Tibial artery (tissue), 4 donors: ENCODE measurements around the gene SPTY2D1.

Experiments used
- DNase-seq, 2 donors: peaks; one replicate each; pipeline ENCODE4 v3.0.0-alpha.2; 2019
- H3K27ac ChIP-seq, 2 donors: fragments of 200-600 bp; sonication (generic) in 1 of 2; 1 replicate in 1 of 2; 2 replicates in 1 of 2; pipeline ENCODE4 v1.5.1; 2018 to 2019; ENCODE audit warnings: mild to moderate bottlenecking in 1 of 2
- H3K27me3 ChIP-seq, 2 donors: fragments of 200-600 bp; sonication (generic) in 1 of 2; one replicate each; pipeline versions ENCODE4 v1.5.1 to v1.6.0; 2016 to 2019
- H3K36me3 ChIP-seq, 3 donors: fragments of 200-600 bp; sonication (generic) in 2 of 3; one replicate each; pipeline ENCODE4 v1.5.1; 2016 to 2019; ENCODE audit warnings: mild to moderate bottlenecking in 2 of 3
- H3K4me1 ChIP-seq, 4 donors: fragments of 200-600 bp; sonication (generic) in 2 of 4; 1 replicate in 3 of 4; 2 replicates in 1 of 4; pipeline ENCODE4 v1.5.1; 2016 to 2019
- H3K4me3 ChIP-seq, 2 donors: fragments of 200-600 bp; sonication (generic) in 1 of 2; 1 replicate in 1 of 2; 2 replicates in 1 of 2; pipeline ENCODE4 v1.5.1; 2018 to 2019; ENCODE audit warnings: mild to moderate bottlenecking in 2 of 2
- H3K9me3 ChIP-seq, 3 donors: fragments of 200-600 bp; sonication (generic) in 1 of 3; one replicate each; pipeline ENCODE4 v1.5.1; 2016 to 2019
- intact Hi-C: fragments of 100-400 bp; cut with DNase I; formaldehyde crosslinking; loops from one replicate; pipeline ENCODE4 v1.15.0; 2023; ENCODE audit warnings: low total_unique reads
- TF ChIP-seq, protein P1 (sequence below), 2 experiments: fragments of 200-600 bp in 1 of 2; fragments of 450-650 bp in 1 of 2; IDR thresholded peaks; one replicate each; pipeline ENCODE4 v1.5.1; 2017 to 2019; ENCODE audit warnings: antibody characterized with exemption in 2 of 2, mild to moderate bottlenecking in 1 of 2, moderate library complexity in 1 of 2

Gene SPTY2D1

GRCh38 chr11:18614667-18615066 lies 19.5 kb downstream of the SPTY2D1 start:
- Histone ChIP-seq H3K27me3 (no peaks in the 10 kb centered on the region), H3K36me3 (peaks cover 27 to 61% (median 51%) of the 10 kb centered on the region in 3 donors), H3K9me3 (no peaks in the 10 kb centered on the region), H3K27ac (no peak overlapping the region), H3K4me3 (no peak overlapping the region), H3K4me1 (peaks cover 0 to 24% (median 18%) of the 10 kb centered on the region in 4 donors)
- no peak for DNase-seq
- intact Hi-C loops: no loop called here
- TF ChIP-seq, protein P1, sequence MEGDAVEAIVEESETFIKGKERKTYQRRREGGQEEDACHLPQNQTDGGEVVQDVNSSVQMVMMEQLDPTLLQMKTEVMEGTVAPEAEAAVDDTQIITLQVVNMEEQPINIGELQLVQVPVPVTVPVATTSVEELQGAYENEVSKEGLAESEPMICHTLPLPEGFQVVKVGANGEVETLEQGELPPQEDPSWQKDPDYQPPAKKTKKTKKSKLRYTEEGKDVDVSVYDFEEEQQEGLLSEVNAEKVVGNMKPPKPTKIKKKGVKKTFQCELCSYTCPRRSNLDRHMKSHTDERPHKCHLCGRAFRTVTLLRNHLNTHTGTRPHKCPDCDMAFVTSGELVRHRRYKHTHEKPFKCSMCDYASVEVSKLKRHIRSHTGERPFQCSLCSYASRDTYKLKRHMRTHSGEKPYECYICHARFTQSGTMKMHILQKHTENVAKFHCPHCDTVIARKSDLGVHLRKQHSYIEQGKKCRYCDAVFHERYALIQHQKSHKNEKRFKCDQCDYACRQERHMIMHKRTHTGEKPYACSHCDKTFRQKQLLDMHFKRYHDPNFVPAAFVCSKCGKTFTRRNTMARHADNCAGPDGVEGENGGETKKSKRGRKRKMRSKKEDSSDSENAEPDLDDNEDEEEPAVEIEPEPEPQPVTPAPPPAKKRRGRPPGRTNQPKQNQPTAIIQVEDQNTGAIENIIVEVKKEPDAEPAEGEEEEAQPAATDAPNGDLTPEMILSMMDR (IDR thresholded peaks at IDR 0.05): no peak

DNA sequence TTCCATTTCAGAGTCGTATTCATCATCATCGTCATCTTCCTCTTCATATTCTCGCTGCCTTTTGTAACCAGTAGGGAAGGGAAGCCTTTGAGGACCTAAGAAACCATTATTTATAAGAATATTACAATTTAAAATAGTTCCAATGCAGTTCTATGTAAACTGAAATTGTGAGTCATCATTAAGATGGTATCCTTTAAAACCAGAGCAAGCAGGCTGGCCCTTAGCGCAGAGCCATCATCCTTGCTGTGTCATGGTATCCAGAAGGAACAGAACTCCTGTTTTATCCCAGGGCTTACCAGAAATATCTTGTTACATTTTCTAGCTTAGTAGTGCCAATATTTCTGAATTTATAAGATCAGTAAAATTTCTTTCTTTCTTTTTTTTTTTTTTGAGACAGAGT lies 21.7 kb downstream of the SPTY2D1 start:
- no peaks in the 10 kb centered on the region for H3K27me3 ChIP-seq
- H3K4me3 ChIP-seq: no peak overlapping the region
- H3K36me3 ChIP-seq: peaks cover 49 to 82% (median 69%) of the 10 kb centered on the region in 3 donors
- no peak for DNase-seq
- H3K9me3 ChIP-seq: no peaks in the 10 kb centered on the region
- H3K27ac ChIP-seq: no peak overlapping the region
- intact Hi-C loops: no loop called here
- TF ChIP-seq, protein P1 (IDR thresholded peaks at IDR 0.05): no peak
- H3K4me1 ChIP-seq: peaks cover 0 to 4% (median 1%) of the 10 kb centered on the region in 4 donors

DNA sequence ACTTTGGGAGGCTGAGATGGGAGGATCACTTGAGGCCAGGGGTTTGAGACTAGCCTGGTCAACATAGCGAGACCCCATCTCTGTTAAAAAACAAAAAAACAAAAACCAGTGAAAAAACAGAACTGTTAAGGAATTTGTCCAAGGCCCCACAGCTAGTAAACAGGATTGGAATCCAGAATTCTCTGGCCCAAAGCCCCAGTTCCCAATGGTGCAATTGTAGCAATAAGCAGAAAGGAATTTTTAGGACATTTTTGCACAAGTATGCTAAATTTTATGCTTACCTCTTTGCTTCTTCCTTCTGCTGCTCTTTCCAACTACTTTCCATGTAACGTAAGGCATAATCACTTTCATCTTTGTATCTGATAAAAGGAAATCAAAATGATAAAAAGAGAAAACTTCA lies 22.9 kb downstream of the SPTY2D1 start:
- TF ChIP-seq, protein P1 (IDR thresholded peaks at IDR 0.05): no peak
- Histone ChIP-seq H3K9me3 (no peaks in the 10 kb centered on the region), H3K4me3 (no peak overlapping the region), H3K27ac (no peak overlapping the region), H3K4me1 (no peaks in the 10 kb centered on the region), H3K27me3 (no peaks in the 10 kb centered on the region), H3K36me3 (peaks cover 49 to 90% (median 78%) of the 10 kb centered on the region in 3 donors)
- no peak for DNase-seq
- intact Hi-C loops: no loop called here

GRCh38 chr11:18608376-18608775 lies 25.8 kb downstream of the SPTY2D1 start:
- TF ChIP-seq, protein P1 (IDR thresholded peaks at IDR 0.05): no peak
- Histone ChIP-seq H3K4me1 (no peaks in the 10 kb centered on the region), H3K27ac (no peak overlapping the region), H3K36me3 (peaks cover 31 to 70% (median 62%) of the 10 kb centered on the region in 3 donors), H3K27me3 (no peaks in the 10 kb centered on the region), H3K4me3 (no peak overlapping the region), H3K9me3 (no peaks in the 10 kb centered on the region)
- intact Hi-C loops: no loop called here
- no peak for DNase-seq

DNA sequence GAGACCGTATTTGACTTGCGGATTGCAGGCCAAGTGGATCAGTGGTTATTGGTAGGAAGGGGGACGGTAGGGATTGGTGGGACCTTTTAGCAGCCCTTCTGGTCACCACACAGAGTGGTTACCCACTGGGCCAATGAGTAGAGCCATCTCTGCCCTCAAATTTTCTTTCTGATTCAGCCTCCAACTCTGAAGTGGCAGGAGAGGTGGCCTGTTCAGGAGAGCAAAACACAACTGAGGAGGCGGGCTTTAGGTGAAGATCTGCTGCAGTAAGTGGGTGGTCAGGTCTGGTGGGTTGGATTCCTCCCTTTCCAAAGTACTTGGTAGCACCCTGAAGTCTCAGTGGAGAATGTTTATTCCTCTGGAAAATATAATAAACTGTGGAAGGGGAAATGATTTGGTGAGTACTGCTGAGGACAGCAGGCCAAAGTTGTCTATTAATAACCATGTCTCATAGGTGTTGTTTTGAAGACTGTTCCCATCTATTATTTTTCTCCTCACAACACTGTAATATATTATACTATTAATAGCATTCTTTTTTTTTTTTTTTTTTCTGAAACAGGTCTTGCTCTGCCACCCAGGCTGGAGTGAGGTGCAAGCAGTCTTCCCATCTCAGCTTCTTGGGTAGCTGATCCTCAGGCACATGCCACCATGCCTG lies 33.1 kb downstream of the SPTY2D1 start:
- TF ChIP-seq, protein P1 (IDR thresholded peaks at IDR 0.05): no peak
- no peak overlapping the region for H3K27ac ChIP-seq
- intact Hi-C loops: no loop called here
- peaks cover 0 to 4% (median 0%) of the 10 kb centered on the region in 4 donors for H3K4me1 ChIP-seq
- H3K4me3 ChIP-seq: no peak overlapping the region
- peaks cover 0 to 16% (median 3%) of the 10 kb centered on the region in 3 donors for H3K36me3 ChIP-seq
- no peaks in the 10 kb centered on the region for H3K9me3 ChIP-seq
- DNase-seq: no peak
- no peaks in the 10 kb centered on the region for H3K27me3 ChIP-seq
